Hematopoietic multipotent progenitor cell treated with erythropoietin and hydrocortisone succinate and interleukin-3 and kit ligand, for 17 days (in vitro differentiated cells): ENCODE measurements around the gene DNAAF1.
A peak's percentile ranks its signal among the peaks of the same experiment; 100 is the strongest.
"Not testable (repeated sequence)": the region's sequence is repeated elsewhere in the genome, so short reads cannot be mapped to it uniquely, and the experiment has no call there.

Experiments
- DNase-seq: peaks from one replicate; pipeline ENCODE4 v3.0.0-alpha.2; 2015; ENCODE audit warnings: low spot score

The DNAAF1 gene

GRCh38 chr16:84144859-84145639, at the start of gene DNAAF1, which contains the start of gene HSDL1:
Gene DNAAF1 (plus strand): TSS chr16:84145308. CDS start chr16:84145441, 133 bp downstream.
Gene HSDL1 (minus strand): TSS chr16:84145177. CDS start chr16:84131321, 13,856 bp downstream.
- peak; percentile 93 for DNase-seq

- DNase-seq: no peak
These were observed 49.6 kb upstream of the DNAAF1 start for GRCh38 chr16:84095466-84095865.

- DNase-seq: no peak
These were observed 48.6 kb upstream of the DNAAF1 start for GRCh38 chr16:84096447-84097005.

GRCh38 chr16:84098939-84099338, 46.2 kb upstream of the DNAAF1 start:
- DNase-seq: no peak

- no peak for DNase-seq
These were observed 41.4 kb upstream of the DNAAF1 start for GRCh38 chr16:84103678-84104077.

GRCh38 chr16:84104231-84104630, 40.9 kb upstream of the DNAAF1 start:
- no peak for DNase-seq

- DNase-seq: no peak
These were observed 39.8 kb upstream of the DNAAF1 start for GRCh38 chr16:84105301-84105815.

GRCh38 chr16:84105948-84106740, 39.0 kb upstream of the DNAAF1 start:
- no peak for DNase-seq

- DNase-seq: no peak
These were observed 37.2 kb upstream of the DNAAF1 start for GRCh38 chr16:84107921-84108320.

- DNase-seq: no peak
These were observed 35.3 kb upstream of the DNAAF1 start for GRCh38 chr16:84109598-84110335.

- DNase-seq: no peak
These were observed 34.6 kb upstream of the DNAAF1 start for GRCh38 chr16:84110527-84110926.

- no peak for DNase-seq
These were observed 33.6 kb upstream of the DNAAF1 start for GRCh38 chr16:84111525-84111924.

- DNase-seq: not testable (repeated sequence)
These were observed 33.2 kb upstream of the DNAAF1 start for GRCh38 chr16:84111949-84112348.

GRCh38 chr16:84115919-84116719, 29.0 kb upstream of the DNAAF1 start:
- DNase-seq: peak; percentile 66

- DNase-seq: peak; percentile 94
These were observed 28.2 kb upstream of the DNAAF1 start, which contains the start of gene MBTPS1 for GRCh38 chr16:84116720-84117493. Gene MBTPS1 (minus strand): TSS chr16:84116942. CDS start chr16:84101783, 15,159 bp downstream.

GRCh38 chr16:84117494-84117843, 27.6 kb upstream of the DNAAF1 start:
- DNase-seq: peak; percentile 13

- not testable (repeated sequence) for DNase-seq
These were observed 26.8 kb upstream of the DNAAF1 start for GRCh38 chr16:84118315-84118714.

GRCh38 chr16:84119368-84119767, 25.7 kb upstream of the DNAAF1 start:
- no peak for DNase-seq

GRCh38 chr16:84120023-84120422, 25.1 kb upstream of the DNAAF1 start:
- no peak for DNase-seq

- no peak for DNase-seq
These were observed 24.1 kb upstream of the DNAAF1 start for GRCh38 chr16:84121007-84121406.
